ENCODE data around the gene RAPGEF1.

The RAPGEF1 gene

DNA sequence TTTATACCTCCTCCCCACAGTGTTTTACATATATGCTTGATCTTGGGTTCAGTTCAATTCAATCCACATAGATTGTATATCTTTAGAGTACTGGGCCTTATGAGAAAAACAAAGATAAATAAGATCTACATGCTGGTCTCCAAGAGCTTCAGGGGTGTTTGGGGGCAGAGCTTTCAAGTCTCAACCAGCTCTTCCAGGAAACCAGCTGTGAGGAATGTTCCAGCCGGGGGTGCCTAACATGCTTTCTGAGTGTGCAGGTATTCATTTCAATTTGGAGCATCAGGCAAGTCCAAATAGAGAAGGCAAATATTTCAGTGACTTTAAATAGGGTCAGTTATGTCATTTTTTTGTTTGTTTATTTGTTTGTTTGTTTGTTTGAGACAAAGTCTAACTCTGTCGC, 5.7 kb upstream of the RAPGEF1 start:
- no peak for DNase-seq

DNA sequence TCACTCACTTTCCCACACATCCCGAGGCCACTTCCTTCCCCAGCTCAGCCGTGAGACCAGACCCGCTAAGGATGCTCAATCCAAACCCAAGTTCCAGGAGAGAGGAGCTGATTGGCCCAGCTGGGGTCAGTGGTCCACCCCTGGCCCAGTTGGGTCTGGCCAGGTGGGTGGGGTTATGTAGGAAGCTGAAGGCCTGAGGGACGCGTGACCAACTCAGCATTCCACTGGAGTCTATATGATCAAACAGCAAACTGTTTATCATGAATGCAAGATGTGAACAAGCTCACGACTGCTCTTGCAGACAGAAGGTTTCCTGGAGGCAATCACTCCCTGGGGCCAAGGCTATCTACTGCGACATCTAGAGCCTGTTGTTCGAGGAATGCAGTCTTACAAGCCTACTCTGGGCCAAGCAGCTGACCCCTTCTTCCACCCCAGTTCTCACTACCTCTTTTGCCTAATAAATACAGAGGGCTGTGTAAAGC, 4.9 kb upstream of the RAPGEF1 start:
- no peak for DNase-seq

DNA sequence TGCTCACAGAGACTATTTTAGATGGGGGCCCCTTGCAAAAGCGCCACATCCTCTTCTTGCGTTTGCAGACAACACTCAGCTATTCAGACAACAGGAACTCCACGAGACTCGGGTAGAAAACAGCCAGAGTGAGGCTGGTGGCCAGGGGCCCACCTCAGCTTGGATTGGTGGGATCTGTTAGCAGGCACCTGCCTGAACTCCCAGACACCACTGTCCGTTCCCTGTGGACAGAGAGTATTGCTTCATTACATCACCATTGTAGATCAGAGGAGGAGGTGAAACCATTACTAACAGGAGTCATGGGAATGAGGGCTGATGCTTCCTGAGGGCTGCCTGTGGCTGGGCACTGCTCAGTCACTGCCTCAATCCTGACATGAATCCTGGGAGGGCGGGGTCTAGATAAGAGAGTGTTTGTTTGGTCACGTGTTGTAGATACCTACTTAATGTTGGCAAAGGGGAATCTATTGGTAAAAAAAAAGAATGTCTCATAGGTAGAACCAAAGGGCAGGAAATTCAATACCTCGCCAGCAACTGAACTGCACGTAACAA, 4.4 kb upstream of the RAPGEF1 start:
- peak; percentile 61 for DNase-seq

DNA sequence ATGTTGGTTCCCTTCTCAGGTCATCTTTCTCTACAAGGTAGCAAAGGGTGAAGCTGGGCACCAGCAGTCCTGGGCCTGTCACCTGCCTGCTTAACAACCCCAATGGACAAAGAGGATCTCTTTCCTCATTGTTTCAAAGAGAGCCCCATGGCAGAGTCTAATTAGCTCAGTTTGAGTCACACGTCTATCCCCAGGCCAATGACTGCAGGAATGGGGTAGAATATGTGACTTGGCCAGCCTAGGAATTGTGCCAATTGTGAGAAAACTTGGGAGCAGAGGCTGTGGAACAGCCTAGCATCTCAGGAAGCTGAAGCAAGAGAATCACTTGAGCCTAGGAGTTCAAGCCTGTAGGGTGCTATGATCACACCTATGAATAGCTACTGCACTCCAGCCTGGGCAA, 3.6 kb upstream of the RAPGEF1 start:
- no peak for DNase-seq

DNA sequence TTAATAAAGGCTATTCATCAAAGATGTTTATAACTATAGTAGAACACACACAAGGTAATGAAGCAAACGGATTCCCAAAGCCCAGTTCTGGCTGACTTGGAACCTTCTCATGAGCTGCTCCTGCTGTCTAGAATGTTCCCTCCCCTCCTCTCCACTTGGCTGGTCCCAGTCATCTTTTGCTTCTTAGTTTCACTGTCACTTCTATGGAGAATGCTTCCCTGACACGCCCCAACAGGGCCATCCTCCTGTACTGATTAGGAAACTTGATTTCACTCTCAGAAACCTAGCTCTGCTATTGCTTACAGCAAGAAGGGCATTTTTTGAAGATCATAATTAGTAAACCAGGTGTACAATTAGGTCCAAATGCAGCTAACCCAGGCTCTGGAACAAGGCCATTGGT, 3.2 kb upstream of the RAPGEF1 start:
- DNase-seq, result no peak

DNA sequence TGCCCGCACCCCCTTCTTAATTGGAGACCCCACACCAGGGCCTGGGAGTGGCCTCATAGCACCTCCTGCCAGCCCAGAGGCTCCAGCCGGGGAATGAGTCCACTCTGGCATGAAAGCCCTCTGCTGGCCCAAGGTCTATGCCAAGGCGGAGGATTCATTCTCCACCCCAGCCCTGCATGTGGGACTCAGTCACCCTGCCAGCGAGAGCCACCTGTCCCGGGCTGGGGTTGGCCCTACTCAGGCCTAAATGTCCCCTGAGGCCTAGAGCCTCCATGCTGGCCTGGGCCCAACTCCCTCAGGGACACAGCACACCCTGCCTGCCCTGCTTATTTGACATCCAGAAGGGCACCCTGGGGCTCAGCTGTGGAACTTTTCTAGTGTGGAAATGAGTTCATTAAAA, 1.0 kb upstream of the RAPGEF1 start:
- DNase-seq, result no peak

DNA sequence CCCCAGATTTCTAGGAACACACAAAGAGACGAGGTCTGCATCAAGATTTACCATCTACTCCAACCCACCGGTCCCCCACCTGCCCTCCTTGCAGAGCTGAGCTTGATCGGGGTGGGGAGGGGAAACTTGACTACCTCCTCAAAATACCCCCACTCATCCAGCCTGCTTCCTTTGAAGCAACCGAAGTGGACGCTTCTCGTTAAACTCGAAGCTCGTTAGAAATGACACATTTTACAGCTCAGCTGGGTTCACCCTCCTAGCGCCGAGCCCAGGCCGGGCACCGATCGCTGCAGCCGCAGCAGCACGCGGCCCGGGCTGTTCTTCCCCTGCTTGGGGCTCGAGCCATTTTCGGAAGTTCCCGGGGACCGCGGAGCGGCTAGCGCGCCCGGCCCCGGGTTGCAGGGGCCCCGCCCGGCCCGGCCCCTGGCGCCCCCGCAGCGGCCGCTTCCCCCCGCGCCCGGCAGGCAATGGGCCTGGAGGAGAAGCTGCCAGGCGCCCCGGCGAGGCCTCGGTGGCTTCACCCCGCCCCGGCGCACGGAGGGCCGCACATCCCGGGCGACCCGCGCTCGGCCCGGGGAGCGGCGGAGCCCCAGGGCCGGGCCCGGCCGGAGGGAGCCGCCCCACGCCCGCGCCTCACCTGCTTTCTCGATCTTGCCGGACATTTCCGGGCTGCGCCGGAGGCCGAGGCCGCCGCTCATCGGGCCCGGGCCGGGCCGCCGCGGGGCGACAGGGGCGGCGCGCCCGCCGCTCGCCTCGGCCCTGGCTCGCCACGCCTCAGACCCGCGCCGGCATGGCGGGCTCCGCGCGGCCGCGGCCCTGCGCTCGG, 530 bp downstream of the RAPGEF1 start:
- DNase-seq, result no peak

DNA sequence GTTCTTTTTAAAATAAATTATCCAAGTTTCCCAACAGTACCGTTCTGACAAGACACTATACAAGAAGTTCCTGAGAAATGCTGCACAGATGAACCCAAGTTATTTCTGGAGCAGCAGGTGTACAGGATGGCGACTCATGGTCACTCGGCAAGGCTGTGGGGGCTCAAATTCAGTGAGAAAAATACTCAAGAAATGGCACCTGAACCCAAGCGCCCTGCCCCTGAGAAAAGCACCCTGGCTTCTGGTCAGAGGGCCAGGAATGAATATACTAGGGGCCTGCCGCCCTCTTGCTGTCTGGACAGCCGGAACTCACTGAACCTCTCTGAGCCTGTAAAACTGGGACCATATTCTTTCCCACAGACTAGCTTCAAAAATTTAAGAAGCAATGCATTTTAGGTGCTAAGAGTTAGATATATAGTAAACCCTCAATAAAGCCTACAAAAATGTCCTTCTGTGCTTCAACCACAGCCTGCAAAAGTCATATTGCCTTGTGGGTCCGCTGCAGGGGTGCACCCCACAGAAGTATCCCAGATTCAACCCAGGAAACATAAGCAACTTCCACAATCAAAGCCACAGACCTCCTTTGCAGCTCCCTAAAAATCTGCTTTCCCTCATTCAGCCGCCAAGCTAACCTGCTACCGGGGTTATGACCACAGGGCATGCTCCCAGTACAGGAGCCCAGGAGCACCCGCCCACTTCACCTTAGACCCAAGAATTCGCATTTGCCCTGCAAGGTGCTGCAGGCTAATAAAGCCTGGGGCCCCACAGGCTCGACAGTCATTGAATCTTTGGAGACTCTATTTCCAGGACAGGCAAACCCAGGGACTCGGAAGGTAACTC, 1.4 kb downstream of the RAPGEF1 start:
- DNase-seq, result no peak

DNA sequence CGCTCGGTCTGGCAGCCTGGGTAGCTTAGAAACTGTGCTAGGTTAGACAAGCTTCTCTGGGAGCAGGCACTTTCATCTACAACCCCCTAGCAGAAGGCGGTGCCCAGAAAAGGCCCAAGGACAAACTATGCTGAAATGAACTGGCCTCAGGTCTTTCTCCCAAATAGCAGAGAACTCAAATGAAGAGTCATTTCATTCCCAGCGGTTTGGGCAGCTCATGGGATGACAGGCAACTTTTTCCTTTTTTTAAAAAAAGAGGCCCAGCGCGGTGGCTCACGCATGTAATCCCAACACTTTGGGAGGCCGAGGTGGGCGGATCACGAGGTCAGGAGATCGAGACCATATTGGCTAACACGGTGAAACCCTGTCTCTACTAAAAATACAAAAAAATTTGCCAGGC, 2.5 kb downstream of the RAPGEF1 start:
- DNase-seq, result no peak

DNA sequence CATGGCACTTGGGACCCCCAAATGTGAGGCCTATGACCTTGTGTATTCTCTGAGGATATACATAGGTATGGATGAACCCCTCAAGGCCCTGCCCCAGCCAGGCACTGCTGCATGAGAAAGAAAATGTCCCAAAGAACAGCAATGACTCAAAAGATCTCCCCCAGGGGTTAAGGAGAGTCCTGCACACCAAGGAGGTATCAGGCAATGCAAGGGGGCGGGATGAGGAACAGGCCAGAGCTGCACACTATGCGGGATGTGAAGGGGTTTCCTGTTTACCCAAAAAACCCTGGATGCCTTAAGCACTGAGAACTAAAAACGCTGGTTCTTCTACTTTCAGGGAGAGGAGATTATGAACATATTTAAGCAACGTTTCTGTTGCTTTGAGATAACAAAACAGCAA, 3.4 kb downstream of the RAPGEF1 start:
- DNase-seq, result no peak

DNA sequence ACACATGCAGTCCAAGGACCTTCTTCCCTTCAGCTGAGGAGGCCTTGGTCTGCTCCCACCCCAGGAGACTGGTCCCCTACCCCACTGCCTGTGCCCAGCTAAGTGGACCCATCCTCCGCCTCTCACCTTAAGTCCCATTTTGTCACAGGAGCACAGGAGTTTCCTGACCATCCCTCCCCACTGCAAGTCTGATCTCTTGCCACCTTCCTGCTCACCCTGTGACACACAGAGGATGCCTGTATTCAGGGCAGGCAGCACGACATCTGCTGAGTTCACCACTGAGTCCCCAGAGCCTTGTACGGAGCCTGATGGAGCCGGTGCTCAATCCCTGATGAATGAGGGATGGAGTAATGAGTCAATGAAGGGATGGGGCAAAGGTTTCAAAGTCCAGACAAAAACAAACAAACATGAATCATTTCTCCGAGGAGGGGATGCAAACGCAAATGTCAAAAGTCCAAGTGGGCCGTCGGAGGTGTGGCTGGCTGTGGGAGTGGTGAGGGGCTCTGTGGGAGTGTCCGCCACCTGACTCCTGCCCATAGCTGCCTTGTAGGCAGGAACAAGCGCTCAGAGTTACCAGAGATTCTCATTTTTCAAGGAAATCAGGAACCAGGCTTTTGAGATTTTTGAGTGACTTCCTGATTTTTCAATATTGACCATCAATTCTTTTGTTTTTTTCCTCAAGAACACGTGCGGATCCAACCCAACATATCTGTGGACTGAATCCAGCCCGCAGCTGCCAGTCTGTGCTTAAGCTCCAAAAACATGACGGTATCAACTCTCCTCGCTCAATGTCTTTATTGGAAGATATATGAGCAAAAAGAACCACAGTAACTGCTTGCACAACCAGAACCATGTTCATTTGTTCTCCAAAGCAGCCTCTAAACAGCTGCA, 4.4 kb downstream of the RAPGEF1 start:
- no peak for DNase-seq

DNA sequence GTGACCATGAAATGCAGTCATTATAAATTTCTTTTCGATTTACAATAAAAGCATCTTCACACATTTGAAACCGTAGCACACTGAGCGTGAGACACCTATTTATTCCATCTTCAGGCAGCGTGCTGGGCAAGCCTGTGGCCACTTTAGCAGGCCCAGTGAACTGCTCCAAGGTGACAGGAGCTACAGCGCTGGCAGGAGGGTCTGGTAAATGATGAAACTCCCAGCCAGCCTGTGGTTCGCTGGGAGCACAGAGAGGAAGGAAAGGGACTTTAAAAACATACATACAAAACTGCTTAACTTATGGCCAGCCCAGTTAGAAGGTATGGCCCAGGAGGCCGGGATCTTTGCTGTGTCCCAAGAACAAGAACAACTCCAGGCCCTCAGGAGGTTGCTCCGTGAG, 5.1 kb downstream of the RAPGEF1 start:
- DNase-seq, result no peak

DNA sequence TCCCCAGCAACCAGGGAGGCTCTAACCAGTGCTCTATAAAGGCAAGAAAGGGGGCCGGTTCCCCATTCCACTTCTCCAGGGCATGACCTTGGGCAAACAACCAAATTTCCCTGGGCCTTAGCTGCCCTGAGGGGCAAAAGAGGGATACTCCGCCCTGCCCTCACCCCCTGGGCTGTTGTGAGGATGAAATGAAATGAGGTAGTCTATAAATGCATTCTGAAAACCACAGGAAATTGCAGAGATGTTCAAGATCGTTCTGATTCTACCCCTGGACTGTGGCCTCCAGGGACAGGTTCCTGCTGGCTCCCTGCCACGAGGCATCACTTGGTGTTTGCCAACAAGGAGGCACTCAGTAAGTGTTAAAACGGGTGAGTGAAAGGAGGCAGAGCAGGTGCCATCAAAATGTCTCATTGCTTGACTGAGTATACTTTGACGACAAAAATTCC, 5.7 kb downstream of the RAPGEF1 start:
- DNase-seq, result peak; percentile 84

DNA sequence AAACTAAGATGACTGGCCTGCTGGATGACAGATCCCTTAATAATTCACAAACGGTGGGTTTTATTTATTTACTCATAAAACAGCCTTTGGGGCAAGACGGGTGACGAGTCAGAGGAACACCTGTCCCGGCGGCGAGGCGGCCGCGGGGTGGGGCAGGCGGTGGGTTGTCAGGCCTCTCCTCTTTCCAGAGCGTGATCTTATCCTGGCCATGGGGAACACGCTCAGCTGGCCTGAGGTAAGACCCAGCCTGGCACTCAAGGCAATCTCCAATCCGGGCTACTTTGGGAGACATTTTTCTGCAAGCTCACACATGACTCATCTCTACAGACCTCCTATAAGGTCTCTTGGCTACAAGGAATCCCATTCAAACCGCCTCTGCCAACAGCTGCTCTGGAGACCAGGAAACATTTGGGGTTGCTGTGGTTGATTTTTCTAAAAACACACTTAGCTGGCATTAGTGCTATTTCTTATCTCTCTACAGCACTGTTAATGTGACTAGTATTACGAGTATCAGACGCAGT, 6.3 kb downstream of the RAPGEF1 start:
- DNase-seq, result peak; percentile 98

DNA sequence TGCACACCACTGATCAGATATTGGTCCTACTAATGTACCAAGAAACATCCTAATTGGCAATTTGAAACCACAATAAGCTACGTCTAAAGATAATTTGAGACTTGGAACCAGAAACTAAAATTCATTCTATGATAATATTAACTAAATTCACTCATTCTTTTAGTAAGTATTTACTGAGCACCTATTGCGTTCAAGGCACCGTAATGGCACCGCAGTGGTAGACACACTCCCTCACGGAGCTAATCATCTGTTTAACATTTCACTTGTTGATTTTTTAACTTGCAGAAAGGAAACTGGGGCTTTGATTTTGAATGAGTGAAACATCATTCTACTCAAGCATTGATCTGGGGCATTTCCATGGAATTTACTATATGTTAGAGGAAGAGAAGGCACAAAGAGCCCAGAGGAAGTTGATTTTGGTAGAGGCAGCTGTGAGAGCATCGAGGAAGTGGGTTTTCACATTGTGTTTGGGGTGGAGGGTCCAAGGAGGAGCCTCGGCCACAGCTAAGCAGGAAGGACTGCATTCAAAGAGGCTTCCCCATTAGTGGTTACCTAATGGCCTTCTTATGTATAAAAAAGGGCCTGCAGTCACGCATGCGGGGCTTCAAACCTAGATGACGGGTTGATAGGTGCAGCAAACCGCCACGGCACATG, 7.1 kb downstream of the RAPGEF1 start:
- DNase-seq, result no peak

DNA sequence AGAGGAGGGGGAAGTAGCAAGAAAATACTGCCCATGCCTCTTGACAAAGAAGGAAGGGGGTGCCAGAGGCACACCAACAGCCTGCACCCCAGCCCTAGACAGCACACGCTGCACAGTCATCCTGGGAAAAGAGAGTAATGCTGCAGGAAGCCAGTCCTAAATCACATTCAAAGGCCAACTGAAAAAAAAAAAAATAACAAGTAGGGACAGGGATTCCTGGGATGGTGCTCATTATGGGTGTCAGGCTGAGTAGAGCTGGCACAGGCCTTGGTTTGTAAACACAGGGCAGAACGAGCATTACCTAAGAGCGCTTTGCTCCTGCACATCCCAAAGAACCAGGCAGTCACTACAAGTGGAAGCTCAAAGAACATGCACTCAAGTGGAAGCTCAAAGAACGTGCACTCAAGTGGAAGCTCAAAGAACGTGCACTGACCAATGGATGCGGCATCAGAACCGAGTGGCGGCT, 7.8 kb downstream of the RAPGEF1 start:
- no peak for DNase-seq

DNA sequence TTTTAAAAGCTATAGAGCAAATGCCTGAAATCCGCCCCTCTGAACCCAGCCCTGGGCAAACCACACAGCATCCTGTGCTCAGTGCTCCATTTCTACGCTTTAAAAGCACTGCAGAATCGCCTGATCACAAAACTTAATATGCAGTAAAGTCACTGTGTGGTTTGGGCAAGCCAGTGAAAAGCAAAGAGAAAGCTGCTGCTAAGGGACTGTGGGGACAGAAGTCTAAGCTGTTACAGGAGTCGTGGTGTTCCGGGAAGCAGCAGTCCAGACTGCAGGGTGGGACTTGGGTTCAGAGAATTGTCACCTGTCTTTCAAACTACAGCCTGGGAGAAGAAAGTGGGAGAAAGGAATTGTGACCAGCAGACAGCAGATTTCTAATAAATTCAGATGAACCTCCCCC, 8.2 kb downstream of the RAPGEF1 start:
- no peak for DNase-seq

DNA sequence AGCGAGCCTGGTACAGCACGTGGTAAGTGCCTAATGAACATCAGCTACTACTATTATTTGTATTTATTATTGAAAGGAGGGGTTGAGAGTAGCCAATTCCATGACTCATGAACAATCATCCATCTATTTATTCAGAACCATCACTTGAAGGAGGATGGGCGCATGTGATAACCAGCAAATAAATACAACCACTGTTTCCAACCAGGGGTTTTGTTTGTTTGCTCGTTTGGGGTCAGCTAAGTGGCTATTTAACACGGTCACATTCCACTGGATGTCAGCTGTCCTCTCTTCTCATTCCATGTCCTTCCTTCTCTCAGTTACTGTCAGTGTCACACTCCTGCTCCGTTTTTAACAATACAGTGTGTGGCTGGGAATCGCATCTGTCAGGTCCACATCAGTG, 8.6 kb downstream of the RAPGEF1 start:
- DNase-seq, result no peak

DNA sequence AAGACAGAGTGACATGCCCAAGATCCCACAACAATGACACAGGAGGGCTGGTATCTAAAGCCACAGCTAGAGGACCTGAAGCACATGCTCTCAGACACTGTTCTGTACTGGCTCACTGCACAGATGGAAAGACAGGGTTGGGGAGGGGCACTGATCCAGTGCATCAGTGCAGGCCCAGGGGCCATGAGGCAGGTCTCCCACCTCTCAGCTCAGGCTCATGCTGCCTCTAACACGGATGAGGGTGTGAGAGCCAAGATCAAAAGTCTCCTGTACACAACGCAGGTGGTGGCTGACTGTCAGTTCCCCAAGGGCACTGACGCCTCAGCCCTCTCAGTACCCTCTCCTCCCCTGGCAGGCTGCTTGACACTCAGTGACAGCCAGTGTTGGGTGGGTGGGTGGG, 10.9 kb downstream of the RAPGEF1 start:
- no peak for DNase-seq

DNA sequence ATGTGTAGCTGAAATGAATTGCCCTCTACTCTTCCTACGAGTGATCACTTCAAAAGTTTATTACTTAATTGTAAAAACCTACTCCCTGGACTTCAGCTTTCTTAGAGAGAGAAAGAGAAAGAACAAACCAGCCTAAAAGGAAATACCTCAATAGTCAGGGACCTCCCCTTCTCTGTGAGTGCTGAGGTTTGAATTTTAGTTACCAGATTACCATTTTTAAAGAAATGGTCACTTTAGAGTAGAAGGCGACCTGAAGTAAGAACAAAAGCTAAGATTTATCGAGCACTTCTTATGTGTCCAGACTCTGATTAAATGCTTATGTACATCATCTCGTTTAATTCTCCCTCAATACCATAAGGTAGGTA, 11.3 kb downstream of the RAPGEF1 start:
- DNase-seq, result no peak

DNA sequence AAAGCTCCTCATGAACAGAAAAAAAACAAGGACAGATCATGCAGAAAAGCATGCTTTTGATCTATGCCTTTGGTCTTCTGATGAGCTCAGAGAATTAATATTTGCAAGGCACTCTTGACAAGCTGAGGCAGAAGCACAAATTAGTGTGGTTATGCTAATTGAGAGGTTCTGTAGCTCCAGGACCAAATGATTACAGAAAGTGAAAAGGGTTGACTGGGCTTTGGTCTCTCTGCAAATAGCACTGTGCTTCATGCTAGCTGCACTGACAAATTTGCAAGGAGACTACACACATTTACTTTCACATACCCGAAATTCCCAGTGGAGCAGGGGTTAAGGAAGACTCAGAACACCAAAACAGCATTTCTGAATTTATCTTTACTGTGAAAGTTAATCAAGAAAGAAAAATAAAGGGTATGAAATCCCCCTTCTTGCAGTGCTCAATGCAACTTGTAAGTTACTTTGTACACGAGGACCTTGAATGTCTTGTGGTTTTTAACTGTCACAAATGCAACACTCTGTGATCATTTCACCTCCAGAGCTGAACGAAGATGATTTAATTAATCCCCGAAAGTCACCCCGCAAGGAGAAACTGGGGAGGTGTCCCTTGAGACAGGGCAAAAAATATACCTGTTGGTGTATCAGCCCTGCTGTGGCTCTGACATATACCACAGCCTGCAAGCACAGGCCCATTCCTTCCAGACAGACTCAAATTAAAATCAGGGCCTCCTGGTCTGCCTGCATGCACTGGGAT, 11.9 kb downstream of the RAPGEF1 start:
- DNase-seq, result no peak

Measured in NCI-H226 (cell line).